AG04449 (cell line): ENCODE measurements around the gene ATG13.

Experiments
- CTCF ChIA-PET: fragments of 350-600 bp; formaldehyde crosslinking; extraction: SDS; loops from one replicate; lab custom pipeline; 2021; ENCODE audit warnings: antibody characterized with exemption; lab: Yijun Ruan, JAX
- POLR2A ChIA-PET: fragments of 400-600, 350-600 bp; formaldehyde crosslinking; extraction: SDS; loops from one replicate; lab custom pipeline; 2020; ENCODE audit warnings: antibody characterized with exemption, inconsistent platforms; lab: Yijun Ruan, JAX
- DNase-seq: peaks from one replicate; pipeline ENCODE4 v3.0.0-alpha.2; 2010; ENCODE audit warnings: low read depth, low spot score
- H3K4me3 ChIP-seq: 2 replicates; pipeline ENCODE4 v1.5.1; 2011; ENCODE audit warnings: low read depth, mild to moderate bottlenecking, control low read depth, low read length
- CTCF ChIP-seq: IDR thresholded peaks from one replicate; pipeline ENCODE4 v1.5.1; 2011; ENCODE audit warnings: mild to moderate bottlenecking, moderate library complexity, low read length, control low read depth, inconsistent platforms; ENCODE audit not compliant: insufficient read depth; ENCODE audit errors: missing control alignments

ATG13 gene

GRCh38 chr11:46680164-46680760 lies 62.9 kb downstream of the ATG13 start:
- CTCF ChIA-PET: no interaction called here

GRCh38 chr11:46680815-46681214 lies 63.5 kb downstream of the ATG13 start:
- DNase-seq: no peak
- ChIA-PET POLR2A (no interaction called here), CTCF (no interaction called here)
- H3K4me3 ChIP-seq: no peak overlapping the region
- no peak for TF ChIP-seq CTCF

More at GRCh38 chr11:46680164-46680760, 62.9 kb downstream of the ATG13 start:
- POLR2A ChIA-PET: no interaction called here
- H3K4me3 ChIP-seq: no peak overlapping the region
- no peak for TF ChIP-seq CTCF
- no peak for DNase-seq

GRCh38 chr11:46681814-46682213 lies 64.5 kb downstream of the ATG13 start:
- ChIA-PET POLR2A (interaction anchor here (0.5 to 0.7 kb wide), 2 partner anchors 11 to 13 kb away, joined by 3 read pairs; no protein-coding TSS in a partner anchor), CTCF (interaction anchor here (0.8 kb wide), 1 partner anchor 294 kb away, joined by 3 read pairs; no protein-coding TSS in a partner anchor)
- DNase-seq: no peak
- H3K4me3 ChIP-seq: no peak overlapping the region
- TF ChIP-seq CTCF: no peak

- no peak for DNase-seq
- ChIA-PET CTCF (interaction anchor here (1.6 to 1.9 kb wide), 3 partner anchors 9 to 12 kb away, joined by 5 to 7 read pairs (median 5); no protein-coding TSS in a partner anchor), POLR2A (no interaction called here)
- TF ChIP-seq CTCF: no peak
- H3K4me3 ChIP-seq: no peak overlapping the region
Measured at GRCh38 chr11:46682773-46683752, 65.7 kb downstream of the ATG13 start.

GRCh38 chr11:46684367-46684766 lies 67.0 kb downstream of the ATG13 start:
- no peak for TF ChIP-seq CTCF
- no peak for DNase-seq
- POLR2A ChIA-PET: no interaction called here
- CTCF ChIA-PET: interaction anchor here (0.7 to 1.9 kb wide), 4 partner anchors 10 to 155 kb away, joined by 3 to 7 read pairs (median 5); no protein-coding TSS in a partner anchor
- no peak overlapping the region for H3K4me3 ChIP-seq
